ENCODE measurements around the gene TMEM62.

GRCh38 chr15:43213466-43213865 is 80.1 kb downstream of the TMEM62 start:
- TF ChIP-seq POLR2A (IDR thresholded peaks at IDR 0.05) (no peak), CTCF (IDR thresholded peaks at IDR 0.05) (no peak), POLR2AphosphoS5 (IDR thresholded peaks at IDR 0.05) (no peak)
